H1 (cell line): Measurements from ENCODE around the gene ETV1.

Source experiments
- CBX8 ChIP-seq: fragments of 300-800, 300-1000 bp; sonication (generic); IDR thresholded peaks from 2 replicates; pipeline ENCODE4 v1.7.1; 2016; ENCODE audit warnings: low read depth, low read length, borderline replicate concordance
- CHD2 ChIP-seq: IDR thresholded peaks from 2 replicates; pipeline ENCODE4 v1.6.1; 2012; ENCODE audit warnings: low read length, improper control_type of control experiment
- EZH2 ChIP-seq: fragments of 200-600 bp; sonication (generic); IDR thresholded peaks from 2 replicates; pipeline ENCODE4 v1.7.1; 2012; ENCODE audit warnings: low read depth, mild to moderate bottlenecking, moderate library complexity, low read length, inconsistent platforms; ENCODE audit not compliant: severe bottlenecking
- RFX5 ChIP-seq: IDR thresholded peaks from 2 replicates; pipeline ENCODE4 v1.6.1; 2011; ENCODE audit warnings: low read depth, low read length, improper control_type of control experiment, borderline replicate concordance
- SAP30 ChIP-seq: fragments of 300-600 bp; sonication (generic); IDR thresholded peaks from 2 replicates; pipeline ENCODE4 v1.7.1; 2012; ENCODE audit warnings: low read length, moderate library complexity, mild to moderate bottlenecking, inconsistent platforms; ENCODE audit not compliant: insufficient read depth, insufficient replicate concordance
- SP4 ChIP-seq: IDR thresholded peaks from 2 replicates; pipeline ENCODE4 v1.6.1; 2012; ENCODE audit warnings: low read length, inconsistent platforms
- YY1 ChIP-seq: IDR thresholded peaks from 2 replicates; pipeline ENCODE4 v1.6.1; 2011; ENCODE audit warnings: low read depth, mild to moderate bottlenecking, low read length
- TF ChIP-seq, protein P1 (sequence below), 3 experiments: IDR thresholded peaks; 1 replicate in 2 of 3; 2 replicates in 1 of 3; pipeline versions ENCODE4 v1.5.1 to v1.6.1; 2011; ENCODE audit warnings: low read length in 3 of 3, mild to moderate bottlenecking in 3 of 3, inconsistent platforms in 2 of 3, low read depth in 1 of 3, moderate library complexity in 1 of 3; ENCODE audit not compliant: insufficient read depth in 1 of 3; ENCODE audit errors: control extremely low read depth in 1 of 3

DNA sequence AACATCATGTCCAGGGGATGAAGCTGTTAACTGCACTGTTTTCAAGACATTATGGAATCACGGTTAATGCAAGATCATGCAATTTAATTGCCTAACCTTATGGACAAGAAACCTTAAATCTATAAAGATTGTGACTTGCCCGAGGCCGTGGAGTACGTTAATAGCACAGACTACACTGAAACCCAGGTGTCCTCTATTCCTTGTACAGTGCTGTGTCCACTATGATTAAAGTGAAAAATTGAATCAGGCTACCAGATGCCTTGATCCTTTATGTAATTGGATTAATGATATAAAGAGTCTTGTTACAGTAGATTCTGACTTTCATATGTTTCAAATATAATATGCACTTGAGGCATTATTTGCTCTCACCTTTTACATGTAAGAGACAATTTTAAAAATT lies 33.9 kb upstream of the ETV1 start:
- TF ChIP-seq, protein P1, sequence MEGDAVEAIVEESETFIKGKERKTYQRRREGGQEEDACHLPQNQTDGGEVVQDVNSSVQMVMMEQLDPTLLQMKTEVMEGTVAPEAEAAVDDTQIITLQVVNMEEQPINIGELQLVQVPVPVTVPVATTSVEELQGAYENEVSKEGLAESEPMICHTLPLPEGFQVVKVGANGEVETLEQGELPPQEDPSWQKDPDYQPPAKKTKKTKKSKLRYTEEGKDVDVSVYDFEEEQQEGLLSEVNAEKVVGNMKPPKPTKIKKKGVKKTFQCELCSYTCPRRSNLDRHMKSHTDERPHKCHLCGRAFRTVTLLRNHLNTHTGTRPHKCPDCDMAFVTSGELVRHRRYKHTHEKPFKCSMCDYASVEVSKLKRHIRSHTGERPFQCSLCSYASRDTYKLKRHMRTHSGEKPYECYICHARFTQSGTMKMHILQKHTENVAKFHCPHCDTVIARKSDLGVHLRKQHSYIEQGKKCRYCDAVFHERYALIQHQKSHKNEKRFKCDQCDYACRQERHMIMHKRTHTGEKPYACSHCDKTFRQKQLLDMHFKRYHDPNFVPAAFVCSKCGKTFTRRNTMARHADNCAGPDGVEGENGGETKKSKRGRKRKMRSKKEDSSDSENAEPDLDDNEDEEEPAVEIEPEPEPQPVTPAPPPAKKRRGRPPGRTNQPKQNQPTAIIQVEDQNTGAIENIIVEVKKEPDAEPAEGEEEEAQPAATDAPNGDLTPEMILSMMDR (IDR thresholded peaks at IDR 0.05; ENCODE audit: control extremely low read depth in 1 of 3, insufficient read depth in 1 of 3, low read depth in 1 of 3, low read length in 3 of 3) = no peak
- no peak for TF ChIP-seq SAP30
- no peak for TF ChIP-seq YY1
- no peak for TF ChIP-seq CHD2
- TF ChIP-seq RFX5 = no peak
- no peak for TF ChIP-seq EZH2
- no peak for TF ChIP-seq SP4
- TF ChIP-seq CBX8 = no peak
